ENCODE measurements around the gene ZSCAN5A.
A peak's percentile ranks its signal among the peaks of the same experiment; 100 is the strongest.

The ZSCAN5A gene

GRCh38 chr19:56312342-56312741 is 2.3 kb downstream of the ZSCAN5A start:
- Histone ChIP-seq H3K9me3 (ENCODE audit: control insufficient read depth, insufficient read depth, low read depth, low read length) (no peaks in the 10 kb centered on the region), H3K27ac (ENCODE audit: extremely low read depth, low read depth, low read length) (no peak overlapping the region), H3K4me3 (ENCODE audit: low read depth, low read length) (no peak overlapping the region), H3K4me1 (ENCODE audit: control insufficient read depth, insufficient read depth, low read length) (0 out of 2 replicates have a peak, but pooled peaks cover 2% of the 10 kb centered on the region), H3K36me3 (ENCODE audit: control insufficient read depth in 2 of 2, insufficient read depth in 1 of 2, low read length in 2 of 2) (peaks cover 0 to 32% of the 10 kb centered on the region in 2 experiments; a peak in 2 of 3 replicates)
- ChIA-PET CTCF (interaction anchor here (1.3 to 1.4 kb wide), 2 partner anchors 59 to 184 kb away, joined by 4 to 9 read pairs; no protein-coding TSS in a partner anchor), POLR2A (no interaction called here)
- TF ChIP-seq ZNF560 (tag by site-specific recombination; IDR thresholded peaks at IDR 0.05; ENCODE audit: borderline replicate concordance) (no peak), TSHZ1 (tag by site-specific recombination; IDR thresholded peaks at IDR 0.05; ENCODE audit: borderline replicate concordance) (no peak), ZNF692 (tag by site-specific recombination; IDR thresholded peaks at IDR 0.05) (no peak), MYNN (tag by site-specific recombination; IDR thresholded peaks at IDR 0.05; ENCODE audit: borderline replicate concordance) (no peak), ZNF184 (tag by site-specific recombination; IDR thresholded peaks at IDR 0.05) (no peak), ZFP3 (tag by site-specific recombination; IDR thresholded peaks at IDR 0.05; ENCODE audit: low read depth) (no peak), BCL11B (tag by site-specific recombination; IDR thresholded peaks at IDR 0.05; ENCODE audit: low read depth) (no peak), ZNF555 (tag by site-specific recombination; conservative IDR thresholded peaks at IDR 0.05) (no peak)

GRCh38 chr19:56310462-56310861 is 4.2 kb downstream of the ZSCAN5A start:
- TF ChIP-seq ZNF302 (tag by site-specific recombination; IDR thresholded peaks at IDR 0.05; ENCODE audit: low read depth) (no peak), ZNF138 (tag by site-specific recombination; IDR thresholded peaks at IDR 0.05; ENCODE audit: borderline replicate concordance) (no peak), FEZF1 (tag by site-specific recombination; IDR thresholded peaks at IDR 0.05) (no peak), ZSCAN16 (tag by site-specific recombination; IDR thresholded peaks at IDR 0.05) (no peak), ZNF16 (tag by site-specific recombination; IDR thresholded peaks at IDR 0.05; ENCODE audit: low read depth) (no peak)

GRCh38 chr19:56309511-56310185 is 5.0 kb downstream of the ZSCAN5A start:
- H3K27ac ChIP-seq (ENCODE audit: extremely low read depth, low read depth, low read length) = no peak overlapping the region
- TF ChIP-seq ZNF398 (tag by site-specific recombination; IDR thresholded peaks at IDR 0.05) (no peak), CTCF (tag by site-specific recombination; IDR thresholded peaks at IDR 0.05) (0 out of 2 replicates have a peak, but pooled peaks have one; percentile 16), TCF7L2 (IDR thresholded peaks at IDR 0.05; ENCODE audit: borderline replicate concordance, low read depth, low read length) (no peak), KLF9 (tag by site-specific recombination; IDR thresholded peaks at IDR 0.05; ENCODE audit: low read depth) (no peak), ZNF658 (tag by site-specific recombination; IDR thresholded peaks at IDR 0.05) (no peak), ZNF248 (tag by site-specific recombination; IDR thresholded peaks at IDR 0.05) (no peak), ZNF704 (tag by site-specific recombination; IDR thresholded peaks at IDR 0.05) (no peak)
- H3K9me3 ChIP-seq (ENCODE audit: control insufficient read depth, insufficient read depth, low read depth, low read length) = no peaks in the 10 kb centered on the region
- POLR2A ChIA-PET = interaction anchor here (0.7 kb wide), 1 partner anchor 56 kb away, joined by 6 read pairs; no protein-coding TSS in a partner anchor
- CTCF ChIA-PET = interaction anchor here (0.5 to 3.0 kb wide), 32 partner anchors 9 to 650 kb away, joined by 3 to 51 read pairs (median 4); partner anchors contain the start of gene ZNF471
- no peak overlapping the region for H3K4me3 ChIP-seq (ENCODE audit: low read depth, low read length)
- H3K4me1 ChIP-seq (ENCODE audit: control insufficient read depth, insufficient read depth, low read length) = 0 out of 2 replicates have a peak, but pooled peaks cover 2% of the 10 kb centered on the region
- H3K36me3 ChIP-seq (ENCODE audit: control insufficient read depth in 2 of 2, insufficient read depth in 1 of 2, low read length in 2 of 2) = peaks cover 3 to 38% of the 10 kb centered on the region in 2 experiments; a peak in 2 of 3 replicates

More at GRCh38 chr19:56310462-56310861, 4.2 kb downstream of the ZSCAN5A start:
- no peak overlapping the region for H3K4me3 ChIP-seq (ENCODE audit: low read depth, low read length)
- peaks cover 0 to 33% of the 10 kb centered on the region in 2 experiments; a peak in 2 of 3 replicates for H3K36me3 ChIP-seq (ENCODE audit: control insufficient read depth in 2 of 2, insufficient read depth in 1 of 2, low read length in 2 of 2)
- no peaks in the 10 kb centered on the region for H3K9me3 ChIP-seq (ENCODE audit: control insufficient read depth, insufficient read depth, low read depth, low read length)
- H3K27ac ChIP-seq (ENCODE audit: extremely low read depth, low read depth, low read length) = no peak overlapping the region
- H3K4me1 ChIP-seq (ENCODE audit: control insufficient read depth, insufficient read depth, low read length) = 0 out of 2 replicates have a peak, but pooled peaks cover 2% of the 10 kb centered on the region
- ChIA-PET POLR2A (no interaction called here), CTCF (interaction anchor here (0.7 to 3.0 kb wide), 15 partner anchors 8 to 244 kb away, joined by 3 to 51 read pairs (median 5); no protein-coding TSS in a partner anchor)
